Suprapubic skin (tissue), 4 donors: ENCODE results near the gene TBC1D22A. TPM values are rescaled to one million over a fixed set of nuclear protein-coding genes. Genes with fewer than 3 reads are reported as not detected.

Experiments used
- DNase-seq, 2 donors: peaks; one replicate each; pipeline ENCODE4 v3.0.0-alpha.2; 2019; ENCODE audit warnings: low spot score in 2 of 2
- H3K27ac ChIP-seq: fragments of 200-600 bp; sonication (generic); one replicate; pipeline ENCODE4 v1.5.1; 2019
- H3K27me3 ChIP-seq: fragments of 200-600 bp; sonication (generic); one replicate; pipeline ENCODE4 v1.5.1; 2019
- H3K36me3 ChIP-seq: fragments of 200-600 bp; sonication (generic); one replicate; pipeline ENCODE4 v1.5.1; 2019
- H3K4me1 ChIP-seq: fragments of 200-600 bp; sonication (generic); one replicate; pipeline ENCODE4 v1.5.1; 2019
- H3K4me3 ChIP-seq: fragments of 200-600 bp; sonication (generic); one replicate; pipeline ENCODE4 v1.5.1; 2019; ENCODE audit warnings: mild to moderate bottlenecking
- H3K9me3 ChIP-seq: fragments of 200-600 bp; sonication (generic); one replicate; pipeline ENCODE4 v1.5.1; 2019
- EP300 ChIP-seq: sonication (generic); formaldehyde crosslinking; IDR thresholded peaks from one replicate; pipeline ENCODE4 v1.6.1; 2017; ENCODE audit warnings: antibody characterized with exemption
- POLR2A ChIP-seq, 2 donors: fragments of 450-650 bp; IDR thresholded peaks; one replicate each; pipeline ENCODE4 v1.6.1; 2017; ENCODE audit warnings: antibody characterized with exemption in 2 of 2, mild to moderate bottlenecking in 2 of 2, moderate library complexity in 2 of 2
- POLR2AphosphoS5 ChIP-seq, 3 donors: sonication (generic); formaldehyde crosslinking; IDR thresholded peaks; one replicate each; pipeline ENCODE4 v1.6.1; 2017; ENCODE audit warnings: antibody characterized with exemption in 3 of 3
- WGBS: methylation state at CpG from one replicate; pipeline ENCODE4 v1.1.5; 2018; 5-methylcytosine and 5-hydroxymethylcytosine counted together
- total RNA-seq, 4 donors: library from RNA; depleted of rRNA; stranded (reverse); fragments of >200 nt; gene quantifications; one replicate each; pipeline ENCODE4 v1.1.0, GENCODE V29; 2016
- TF ChIP-seq, protein P1 (sequence below), 2 donors: fragments of 200-600 bp in 1 of 2; fragments of 450-650 bp in 1 of 2; sonication (generic) in 1 of 2; IDR thresholded peaks; one replicate each; pipeline ENCODE4 v1.5.1; 2016 to 2019; ENCODE audit warnings: antibody characterized with exemption in 2 of 2, mild to moderate bottlenecking in 1 of 2, moderate library complexity in 1 of 2

The TBC1D22A gene, protein sequence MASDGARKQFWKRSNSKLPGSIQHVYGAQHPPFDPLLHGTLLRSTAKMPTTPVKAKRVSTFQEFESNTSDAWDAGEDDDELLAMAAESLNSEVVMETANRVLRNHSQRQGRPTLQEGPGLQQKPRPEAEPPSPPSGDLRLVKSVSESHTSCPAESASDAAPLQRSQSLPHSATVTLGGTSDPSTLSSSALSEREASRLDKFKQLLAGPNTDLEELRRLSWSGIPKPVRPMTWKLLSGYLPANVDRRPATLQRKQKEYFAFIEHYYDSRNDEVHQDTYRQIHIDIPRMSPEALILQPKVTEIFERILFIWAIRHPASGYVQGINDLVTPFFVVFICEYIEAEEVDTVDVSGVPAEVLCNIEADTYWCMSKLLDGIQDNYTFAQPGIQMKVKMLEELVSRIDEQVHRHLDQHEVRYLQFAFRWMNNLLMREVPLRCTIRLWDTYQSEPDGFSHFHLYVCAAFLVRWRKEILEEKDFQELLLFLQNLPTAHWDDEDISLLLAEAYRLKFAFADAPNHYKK
- total RNA-seq: 10 to 100 TPM; 24.8 to 43.2 (median 35.4) TPM

DNA sequence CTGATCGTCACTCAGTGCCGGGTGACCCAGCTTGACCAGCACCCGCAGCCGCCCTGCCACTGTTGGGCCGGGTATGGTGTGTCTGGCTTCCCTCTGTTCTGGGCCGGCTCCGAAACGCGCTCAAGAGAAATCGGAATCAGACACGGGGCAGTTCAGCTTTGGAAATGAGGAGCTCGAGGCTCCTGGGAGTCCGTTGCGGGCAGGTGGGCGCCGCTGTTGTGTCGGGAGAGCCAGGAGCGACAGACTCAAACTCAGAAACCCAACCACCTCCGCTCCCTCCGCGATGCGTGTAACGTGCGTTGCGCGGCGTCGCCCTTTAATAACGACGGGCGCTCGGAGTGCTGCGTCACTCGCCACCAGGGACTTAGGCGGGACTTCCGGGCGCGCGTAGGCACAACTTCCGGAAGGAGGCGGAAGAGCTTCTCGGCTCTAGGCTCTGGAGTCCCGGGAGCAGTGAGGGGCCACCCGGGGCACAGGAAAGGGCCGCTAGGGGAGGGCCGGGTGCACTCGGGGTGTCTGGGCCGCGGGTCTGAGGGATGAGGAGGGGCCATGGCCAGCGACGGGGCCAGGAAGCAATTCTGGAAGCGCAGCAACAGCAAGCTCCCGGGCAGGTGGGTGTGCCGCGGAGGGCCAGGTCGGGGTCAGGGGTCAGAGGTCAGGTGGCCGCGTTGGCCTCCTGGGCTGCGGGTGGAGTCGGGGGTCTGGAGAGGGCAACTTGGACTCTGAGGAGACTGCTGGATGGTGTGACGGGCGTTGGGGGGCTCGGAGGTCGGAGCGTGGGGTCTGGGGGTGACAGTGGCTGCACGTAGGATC lies at the start of gene TBC1D22A:
TSS of gene TBC1D22A (plus strand) at position 413 of the 813 bp plus-strand sequence. CDS start at position 550, 137 bp downstream.
- TF ChIP-seq POLR2AphosphoS5 (IDR thresholded peaks at IDR 0.05) (peak; percentile 90 to 98 (median 97)), POLR2A (IDR thresholded peaks at IDR 0.05) (peak; percentile 95 to 97), EP300 (no peak)
- TF ChIP-seq, protein P1, sequence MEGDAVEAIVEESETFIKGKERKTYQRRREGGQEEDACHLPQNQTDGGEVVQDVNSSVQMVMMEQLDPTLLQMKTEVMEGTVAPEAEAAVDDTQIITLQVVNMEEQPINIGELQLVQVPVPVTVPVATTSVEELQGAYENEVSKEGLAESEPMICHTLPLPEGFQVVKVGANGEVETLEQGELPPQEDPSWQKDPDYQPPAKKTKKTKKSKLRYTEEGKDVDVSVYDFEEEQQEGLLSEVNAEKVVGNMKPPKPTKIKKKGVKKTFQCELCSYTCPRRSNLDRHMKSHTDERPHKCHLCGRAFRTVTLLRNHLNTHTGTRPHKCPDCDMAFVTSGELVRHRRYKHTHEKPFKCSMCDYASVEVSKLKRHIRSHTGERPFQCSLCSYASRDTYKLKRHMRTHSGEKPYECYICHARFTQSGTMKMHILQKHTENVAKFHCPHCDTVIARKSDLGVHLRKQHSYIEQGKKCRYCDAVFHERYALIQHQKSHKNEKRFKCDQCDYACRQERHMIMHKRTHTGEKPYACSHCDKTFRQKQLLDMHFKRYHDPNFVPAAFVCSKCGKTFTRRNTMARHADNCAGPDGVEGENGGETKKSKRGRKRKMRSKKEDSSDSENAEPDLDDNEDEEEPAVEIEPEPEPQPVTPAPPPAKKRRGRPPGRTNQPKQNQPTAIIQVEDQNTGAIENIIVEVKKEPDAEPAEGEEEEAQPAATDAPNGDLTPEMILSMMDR (IDR thresholded peaks at IDR 0.05): peak in 1 of 2 donors; percentile 36
- Histone ChIP-seq H3K27me3 (no peaks in the 10 kb centered on the region), H3K4me1 (peaks cover 31% of the 10 kb centered on the region), H3K36me3 (no peaks in the 10 kb centered on the region), H3K9me3 (no peaks in the 10 kb centered on the region), H3K27ac (peak within 1 kb of the TSS; percentile 96), H3K4me3 (peak within 1 kb of the TSS; percentile 73)
- DNase-seq: peak; percentile 96 to 98
- WGBS: under 1% methylated on average over 43 of the region's 66 CpGs

DNA sequence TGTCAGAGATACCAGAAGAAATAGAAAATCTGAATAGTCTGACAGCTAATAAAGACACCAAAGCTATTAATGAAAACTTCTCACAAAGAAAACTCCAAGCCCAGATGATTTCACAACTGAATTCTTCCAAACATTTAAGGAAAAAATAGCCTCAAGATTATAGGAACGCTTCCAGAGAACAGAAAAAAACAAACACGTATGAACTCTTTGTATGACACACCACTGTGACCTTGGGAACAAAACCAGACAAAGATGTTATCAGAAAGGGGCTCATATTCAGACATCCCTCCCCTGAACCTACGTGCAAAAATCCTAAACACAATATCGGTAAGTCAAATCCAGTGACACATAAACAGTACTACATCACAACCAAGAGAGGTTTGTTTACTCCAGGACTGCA lies 47.9 kb upstream of the TBC1D22A start:
- no peaks in the 10 kb centered on the region for H3K9me3 ChIP-seq
- H3K4me1 ChIP-seq: peaks cover 10% of the 10 kb centered on the region
- DNase-seq: no peak
- 29% methylated on average over 4 of the region's 4 CpGs for WGBS
- no peak overlapping the region for H3K4me3 ChIP-seq
- no peaks in the 10 kb centered on the region for H3K27me3 ChIP-seq
- H3K27ac ChIP-seq: peak overlapping the region; percentile 12
- TF ChIP-seq EP300 (no peak), POLR2A (IDR thresholded peaks at IDR 0.05) (no peak), POLR2AphosphoS5 (IDR thresholded peaks at IDR 0.05) (no peak)
- TF ChIP-seq, protein P1 (IDR thresholded peaks at IDR 0.05): no peak
- H3K36me3 ChIP-seq: peaks cover 42% of the 10 kb centered on the region

DNA sequence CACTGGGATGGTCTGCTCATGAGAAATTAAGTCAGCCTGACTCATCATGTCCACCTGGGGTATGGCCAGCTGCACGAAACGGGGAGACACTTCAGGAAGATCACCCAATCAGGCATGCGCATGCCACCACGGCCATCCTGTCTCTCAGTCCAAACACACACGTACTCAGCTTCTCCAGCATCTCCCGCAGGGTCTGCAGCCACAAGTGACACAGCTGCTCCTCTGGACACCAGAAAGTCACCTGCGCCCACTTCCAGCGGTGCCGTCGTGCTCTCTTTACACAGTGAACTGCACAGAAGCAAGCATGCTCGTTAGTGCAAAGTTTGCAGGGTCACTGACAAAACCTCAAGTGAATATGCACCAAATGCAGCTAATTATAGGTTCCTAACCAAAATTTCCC lies 42.5 kb upstream of the TBC1D22A start:
- no peaks in the 10 kb centered on the region for H3K27me3 ChIP-seq
- 87% methylated on average over 11 of the region's 11 CpGs for WGBS
- peaks cover 32% of the 10 kb centered on the region for H3K36me3 ChIP-seq
- no peak for TF ChIP-seq POLR2A (IDR thresholded peaks at IDR 0.05)
- H3K9me3 ChIP-seq: no peaks in the 10 kb centered on the region
- no peak overlapping the region for H3K4me3 ChIP-seq
- H3K27ac ChIP-seq: no peak overlapping the region
- no peak for DNase-seq
- H3K4me1 ChIP-seq: peaks cover 12% of the 10 kb centered on the region

DNA sequence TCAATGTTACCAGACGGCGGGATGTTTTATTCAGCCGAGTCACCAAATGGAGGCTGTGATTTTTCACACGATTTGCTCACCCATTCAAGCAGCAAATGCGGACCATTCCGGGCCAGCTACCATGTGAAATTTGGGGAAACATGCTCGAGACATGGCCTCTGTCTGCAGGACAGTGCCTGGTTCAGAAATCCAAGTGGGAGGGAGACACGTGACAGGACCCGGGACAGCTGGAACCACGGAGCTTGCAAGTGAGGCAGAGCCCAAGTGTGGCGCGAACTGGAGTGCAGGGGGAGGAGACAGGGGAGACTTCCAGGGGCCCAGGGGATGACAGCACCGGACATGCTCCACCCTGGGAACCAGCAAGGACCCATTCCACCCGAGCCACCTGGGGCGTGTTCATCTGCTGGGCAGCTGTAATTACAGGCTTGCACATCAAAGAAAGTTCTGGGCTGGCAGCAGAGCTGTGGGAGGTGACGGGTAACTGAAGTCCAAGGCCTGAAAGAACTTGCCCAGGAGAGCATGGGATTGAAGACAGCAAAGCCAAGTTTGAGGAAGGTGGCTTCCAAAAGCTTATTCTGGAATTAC lies 40.9 kb upstream of the TBC1D22A start:
- no peaks in the 10 kb centered on the region for H3K27me3 ChIP-seq
- H3K27ac ChIP-seq: no peak overlapping the region
- peaks cover 20% of the 10 kb centered on the region for H3K4me1 ChIP-seq
- DNase-seq: no peak
- H3K4me3 ChIP-seq: no peak overlapping the region
- 67% methylated on average over 15 of the region's 16 CpGs for WGBS
- no peaks in the 10 kb centered on the region for H3K9me3 ChIP-seq
- H3K36me3 ChIP-seq: peaks cover 28% of the 10 kb centered on the region
- TF ChIP-seq, protein P1 (IDR thresholded peaks at IDR 0.05): no peak
- TF ChIP-seq POLR2A (IDR thresholded peaks at IDR 0.05) (no peak), POLR2AphosphoS5 (IDR thresholded peaks at IDR 0.05) (no peak), EP300 (no peak)

DNA sequence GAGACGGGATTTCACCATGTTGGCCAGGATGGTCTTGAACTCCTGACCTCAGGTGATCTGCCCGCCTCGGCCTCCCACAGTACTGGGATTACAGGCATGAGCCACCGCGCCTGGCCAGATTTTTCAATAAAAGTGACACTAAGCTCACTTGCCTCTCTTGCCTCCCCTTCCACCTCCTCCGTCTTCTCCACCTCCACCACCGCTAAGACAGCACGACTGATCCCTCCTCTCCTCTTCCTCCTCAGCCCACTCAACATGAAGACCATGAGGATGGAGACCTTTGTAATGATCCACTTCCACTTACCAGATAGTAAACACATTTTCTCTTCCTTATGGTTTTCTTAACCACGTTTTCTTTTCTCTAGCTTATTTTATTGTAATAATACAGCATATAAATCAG lies 38.6 kb upstream of the TBC1D22A start:
- no peaks in the 10 kb centered on the region for H3K27me3 ChIP-seq
- peaks cover 29% of the 10 kb centered on the region for H3K4me1 ChIP-seq

More for the DNA sequence above, 38.6 kb upstream of the TBC1D22A start:
- 96% methylated on average over 9 of the region's 9 CpGs for WGBS
- TF ChIP-seq, protein P1 (IDR thresholded peaks at IDR 0.05): no peak
- TF ChIP-seq POLR2A (IDR thresholded peaks at IDR 0.05) (no peak), EP300 (no peak), POLR2AphosphoS5 (IDR thresholded peaks at IDR 0.05) (no peak)
- Histone ChIP-seq H3K36me3 (peaks cover 19% of the 10 kb centered on the region), H3K27ac (no peak overlapping the region), H3K4me3 (no peak overlapping the region), H3K9me3 (no peaks in the 10 kb centered on the region)
- DNase-seq: no peak
